Gastroesophageal sphincter (tissue), 2 donors: ENCODE measurements around the gene CLCNKB.

ENCODE experiments used
- EP300 ChIP-seq: sonication (generic); formaldehyde crosslinking; IDR thresholded peaks from one replicate; pipeline ENCODE4 v1.6.1; 2017; ENCODE audit warnings: antibody characterized with exemption, mild to moderate bottlenecking
- POLR2A ChIP-seq, 2 donors: fragments of 450-650 bp; IDR thresholded peaks; one replicate each; pipeline ENCODE4 v1.6.1; 2017; ENCODE audit warnings: antibody characterized with exemption in 2 of 2, mild to moderate bottlenecking in 2 of 2, moderate library complexity in 1 of 2

GRCh38 chr1:16041200-16041599, 2.4 kb upstream of the CLCNKB start:
- TF ChIP-seq POLR2A (IDR thresholded peaks at IDR 0.05), result no peak
- TF ChIP-seq EP300, result no peak
